HG03432 (cell line): ENCODE measurements around the gene RAPGEF3.

Experiments
- ATAC-seq: cut with Tn5 transposase; IDR thresholded peaks from one replicate; pipeline ENCODE4 v1.9.1; 2021; ENCODE audit warnings: mild to moderate bottlenecking, moderate library complexity; ENCODE audit not compliant: unreplicated experiment

Gene RAPGEF3

DNA sequence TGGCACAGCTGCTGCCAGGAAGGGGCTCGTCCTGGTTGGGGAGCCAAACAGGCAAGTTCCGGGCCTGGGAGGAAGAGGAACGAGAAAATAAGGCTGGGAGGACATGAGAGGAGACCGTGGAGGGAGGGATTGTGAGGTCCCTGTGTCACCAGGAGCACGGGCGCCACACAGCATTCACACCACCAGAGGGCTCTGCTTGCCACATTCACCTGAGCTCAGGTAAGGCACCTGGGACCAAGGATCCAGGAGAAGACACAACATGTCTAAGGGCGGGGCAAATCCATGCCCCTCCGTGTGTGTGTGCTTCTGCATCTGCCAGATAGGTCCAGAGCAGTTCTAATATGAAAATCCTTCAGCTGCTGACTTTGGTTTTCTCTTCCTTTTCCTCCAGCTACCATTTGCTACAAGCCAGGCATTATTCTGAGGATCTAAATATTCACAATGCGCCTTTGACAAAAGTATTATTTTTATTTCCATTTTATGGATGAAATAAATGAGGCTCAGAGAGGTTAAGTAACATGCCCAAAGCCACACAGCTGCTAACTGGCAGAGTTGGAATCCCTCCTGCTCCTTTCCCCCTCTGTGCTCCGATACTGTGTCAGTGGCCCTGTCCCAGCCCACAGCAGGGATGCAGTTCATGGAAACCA lies 14.6 kb downstream of the RAPGEF3 start:
- ATAC-seq, result no peak

- no peak for ATAC-seq
Observed at GRCh38 chr12:47743311-47743860, 15.3 kb downstream of the RAPGEF3 start.

DNA sequence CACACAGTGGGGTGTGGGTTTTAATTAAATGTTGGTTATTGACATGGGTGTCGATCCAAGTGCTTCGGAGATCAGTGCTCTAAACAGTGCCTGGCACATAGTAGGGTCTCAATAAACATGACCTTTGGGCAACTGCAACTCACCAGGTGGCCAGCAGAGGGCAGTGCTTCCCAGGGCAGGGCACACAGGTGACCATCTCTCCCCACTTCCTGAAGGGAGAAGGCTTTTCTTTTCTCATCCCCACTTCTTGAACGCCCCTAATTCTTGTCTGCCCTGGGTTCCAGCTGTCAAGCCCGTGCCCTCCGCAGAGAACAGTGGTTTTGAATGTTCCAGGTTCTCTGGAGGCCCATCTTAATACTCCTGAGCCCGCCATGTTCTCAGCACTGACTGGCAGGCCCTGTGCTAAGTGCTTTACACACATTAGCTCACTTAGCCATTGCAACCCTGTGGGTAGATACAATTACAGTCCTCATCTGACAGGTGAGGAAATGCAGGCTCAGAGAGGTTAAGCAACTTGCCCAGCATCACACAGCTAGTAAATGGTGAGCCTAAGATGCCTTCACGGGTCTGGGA lies 16.3 kb downstream of the RAPGEF3 start:
- no peak for ATAC-seq

DNA sequence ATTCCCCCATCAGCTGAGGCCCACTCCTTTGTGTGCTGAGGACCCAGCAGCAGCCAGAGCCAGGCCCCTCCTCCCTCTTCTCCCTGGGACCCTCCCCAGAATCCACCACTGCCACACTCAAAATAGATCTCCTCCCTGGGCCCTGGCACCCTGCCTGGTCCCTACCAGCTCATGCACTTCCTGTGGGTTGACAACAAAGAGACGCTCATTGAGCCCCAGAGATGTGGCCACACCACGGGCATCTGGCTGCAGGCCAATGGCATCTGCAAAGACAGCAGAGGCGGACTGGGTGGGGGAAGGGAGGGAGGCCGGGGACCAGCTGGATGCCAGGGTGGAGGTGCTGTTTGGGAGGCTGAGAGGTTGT lies 17.4 kb downstream of the RAPGEF3 start:
- ATAC-seq, result peak; percentile 38

DNA sequence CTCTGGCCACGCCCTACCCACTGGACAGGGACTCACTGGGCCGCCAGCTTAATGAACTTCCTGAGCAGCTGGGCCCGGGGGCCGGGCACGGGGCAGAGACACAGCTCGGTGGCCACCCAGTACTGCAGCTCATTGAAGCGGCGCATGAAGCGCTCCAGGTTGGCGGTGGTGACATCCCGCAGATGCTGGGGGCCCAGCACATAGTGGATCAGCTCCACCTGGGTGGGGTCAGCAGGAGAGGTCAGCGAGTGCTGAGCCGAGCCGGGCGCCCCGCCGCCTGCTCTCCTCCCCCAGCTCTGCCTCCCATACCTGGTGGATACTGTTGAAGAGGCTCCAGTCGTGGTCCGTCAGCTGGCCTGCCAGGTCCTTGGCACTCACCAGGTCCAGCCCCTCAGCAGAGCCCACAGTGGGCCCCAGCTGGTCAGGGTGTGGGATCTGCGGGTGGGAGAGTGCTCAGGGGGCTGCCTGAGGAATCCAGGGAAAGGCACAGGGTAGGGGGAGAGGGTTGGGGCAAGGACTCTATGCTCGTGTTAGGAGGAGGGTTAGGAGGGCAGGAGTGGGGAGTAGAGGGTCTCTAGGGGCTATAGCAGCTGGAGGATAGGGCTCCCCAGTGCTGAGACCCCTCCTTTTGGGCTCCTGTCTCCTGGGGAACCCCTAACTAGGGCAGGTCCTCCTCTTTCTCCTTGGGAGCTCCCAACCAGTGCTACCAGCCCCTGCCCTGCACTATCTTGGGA lies 17.9 kb downstream of the RAPGEF3 start:
- peak; percentile 56 for ATAC-seq

- peak; percentile 68 for ATAC-seq
Observed at GRCh38 chr12:47739979-47740378, 18.7 kb downstream of the RAPGEF3 start.

GRCh38 chr12:47739297-47739696 lies 19.4 kb downstream of the RAPGEF3 start:
- ATAC-seq, result no peak

GRCh38 chr12:47737936-47738594 lies 20.6 kb downstream of the RAPGEF3 start:
- ATAC-seq, result no peak

- no peak for ATAC-seq
Observed at GRCh38 chr12:47736877-47737676, 21.6 kb downstream of the RAPGEF3 start.

- ATAC-seq, result no peak
Observed at GRCh38 chr12:47736216-47736615, 22.5 kb downstream of the RAPGEF3 start.

DNA sequence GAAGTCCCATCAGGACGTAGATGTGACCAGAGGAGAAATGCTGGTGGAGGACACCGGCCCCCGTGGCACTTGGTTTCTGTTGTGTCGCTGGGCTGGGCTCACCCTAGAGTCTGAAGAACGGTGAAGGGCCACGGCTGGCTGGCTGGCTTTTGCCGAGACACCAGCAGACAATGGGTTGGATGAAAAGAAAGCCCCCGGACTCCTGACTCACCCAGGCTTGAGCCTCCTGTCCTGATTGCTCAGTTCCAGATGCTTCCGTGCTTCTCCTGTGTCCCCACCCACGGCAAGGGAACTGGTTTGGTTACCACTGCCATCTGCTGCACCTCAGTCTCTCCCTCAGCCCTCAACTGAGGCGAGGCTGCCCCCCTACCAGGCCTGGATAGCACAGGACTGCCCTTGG lies 23.0 kb downstream of the RAPGEF3 start:
- no peak for ATAC-seq

GRCh38 chr12:47734725-47735480 lies 23.8 kb downstream of the RAPGEF3 start:
- ATAC-seq, result no peak

GRCh38 chr12:47733142-47733541 lies 25.5 kb downstream of the RAPGEF3 start:
- ATAC-seq, result no peak

DNA sequence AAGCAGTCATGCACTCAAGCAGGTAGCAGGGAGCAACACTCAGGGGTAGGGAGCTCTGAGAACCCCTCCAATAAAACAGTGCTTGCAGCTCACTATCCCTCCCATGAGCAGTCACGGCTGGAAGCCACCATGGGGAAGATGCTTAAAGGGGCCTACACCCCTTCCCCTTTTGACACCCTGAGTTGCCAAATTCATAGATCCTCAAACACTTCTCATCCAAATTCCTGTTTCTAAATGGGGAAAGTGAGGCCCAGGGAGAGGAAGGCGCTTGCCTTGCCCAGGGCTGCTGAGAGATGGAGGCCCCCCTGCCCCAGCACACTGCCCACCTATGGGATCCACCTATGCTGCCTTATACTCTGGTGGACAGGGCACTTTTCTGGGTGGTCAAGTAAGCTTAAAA lies 26.2 kb downstream of the RAPGEF3 start:
- ATAC-seq, result no peak

DNA sequence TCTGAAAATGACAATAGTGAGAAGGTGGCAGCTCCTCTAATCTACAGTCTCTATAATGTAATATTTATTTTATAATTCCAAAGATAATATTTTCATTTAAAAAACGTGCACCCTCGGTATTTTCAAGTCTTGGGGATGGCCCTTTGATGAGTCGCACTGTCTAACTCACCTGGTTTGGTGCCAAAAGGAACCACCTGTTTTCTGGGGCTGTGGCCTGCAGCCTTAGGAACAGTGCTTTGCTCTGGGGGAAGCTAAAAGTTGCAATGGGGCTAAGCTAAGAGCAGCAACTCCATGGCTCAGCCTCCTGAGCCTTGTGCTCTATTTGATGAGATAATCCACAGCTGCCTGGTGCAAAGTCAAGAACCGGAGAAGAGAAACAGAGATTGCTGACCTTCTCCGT lies 27.0 kb downstream of the RAPGEF3 start:
- no peak for ATAC-seq

- ATAC-seq, result no peak
Observed at GRCh38 chr12:47730341-47730744, 28.3 kb downstream of the RAPGEF3 start.

GRCh38 chr12:47729233-47729632 lies 29.4 kb downstream of the RAPGEF3 start:
- no peak for ATAC-seq

DNA sequence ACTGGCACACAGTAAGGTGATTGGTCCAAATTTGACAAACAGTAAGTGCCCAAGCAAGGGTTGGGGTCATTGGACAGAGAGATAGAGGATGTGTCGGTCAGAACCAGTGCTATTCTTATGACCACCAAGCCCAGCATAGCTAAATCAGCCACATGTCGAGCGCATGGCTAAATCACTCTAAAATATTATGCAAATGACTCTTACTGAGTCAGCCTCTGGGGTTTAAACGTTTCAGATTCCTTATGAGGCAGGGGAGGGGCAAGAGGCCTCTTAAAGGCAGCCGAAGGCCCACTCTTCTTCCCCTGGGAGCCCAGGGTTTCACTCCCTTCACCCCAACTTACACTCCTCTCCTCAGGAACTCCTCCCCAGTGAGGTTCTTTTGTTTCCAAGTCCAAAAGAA lies 32.8 kb downstream of the RAPGEF3 start:
- ATAC-seq, result peak; percentile 84

DNA sequence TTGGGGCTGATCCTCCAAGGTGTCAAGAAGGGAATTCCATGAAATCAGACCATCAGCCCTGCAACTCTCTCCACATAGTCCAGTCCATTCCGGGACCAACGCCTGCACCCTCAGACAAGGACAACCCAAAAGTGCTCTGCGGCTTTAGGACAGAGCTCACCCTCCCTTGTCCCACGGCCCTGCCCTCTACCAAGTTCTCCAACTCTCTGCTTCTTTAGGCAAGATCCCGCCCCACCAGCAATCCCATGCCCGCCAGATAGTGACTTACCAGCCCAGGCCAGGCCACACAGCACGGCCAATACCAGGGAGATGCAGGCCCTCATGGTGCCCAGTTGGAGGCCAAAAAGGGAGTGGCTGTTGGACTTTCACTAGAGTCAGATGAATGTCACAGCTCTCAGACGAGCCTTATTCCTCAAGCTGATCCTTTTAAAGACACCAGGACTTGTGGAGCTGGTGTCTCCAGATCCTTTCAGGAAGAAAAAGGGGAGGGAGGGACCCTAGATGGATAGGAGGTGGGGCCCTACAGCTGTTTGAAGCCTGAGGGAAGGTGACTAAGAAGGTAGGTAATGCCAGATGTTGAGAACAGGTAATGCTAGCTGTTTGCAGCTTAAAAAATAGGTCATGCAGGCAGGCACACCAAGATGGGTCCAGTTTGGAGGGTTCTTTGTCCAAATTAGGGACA lies 33.4 kb downstream of the RAPGEF3 start, which contains the start of gene ENDOU:
ENDOU (minus strand) TSS at position 400 of the 682 bp plus-strand sequence; CDS start at position 323, 77 bp downstream.
- ATAC-seq, result no peak
